ENCODE measurements around the gene GFOD2. TPM values are rescaled to one million over a fixed set of nuclear protein-coding genes. Genes with fewer than 3 reads are reported as not detected.

Gene GFOD2
- total RNA-seq, 4 donors from 2014 or later: 10.5 to 24.6 (median 17.2) TPM

- Histone ChIP-seq H3K4me3 (no peak overlapping the region), H3K36me3 (no peaks in the 10 kb centered on the region), H3K27me3 (no peaks in the 10 kb centered on the region), H3K9me3 (no peaks in the 10 kb centered on the region), H3K4me1 (no peaks in the 10 kb centered on the region), H3K27ac (no peak overlapping the region)
- DNase-seq (ENCODE audit: low spot score in 2 of 2): no peak
- TF ChIP-seq CTCF (IDR thresholded peaks at IDR 0.05) (no peak), POLR2A (IDR thresholded peaks at IDR 0.05) (no peak), EP300 (IDR thresholded peaks at IDR 0.05) (no peak)
- WGBS, 2 donors: 82 to 83% methylated on average over 2 of the region's 2 CpGs
These were observed 10.7 kb downstream of the GFOD2 start for GRCh38 chr16:67708368-67708771.

DNA sequence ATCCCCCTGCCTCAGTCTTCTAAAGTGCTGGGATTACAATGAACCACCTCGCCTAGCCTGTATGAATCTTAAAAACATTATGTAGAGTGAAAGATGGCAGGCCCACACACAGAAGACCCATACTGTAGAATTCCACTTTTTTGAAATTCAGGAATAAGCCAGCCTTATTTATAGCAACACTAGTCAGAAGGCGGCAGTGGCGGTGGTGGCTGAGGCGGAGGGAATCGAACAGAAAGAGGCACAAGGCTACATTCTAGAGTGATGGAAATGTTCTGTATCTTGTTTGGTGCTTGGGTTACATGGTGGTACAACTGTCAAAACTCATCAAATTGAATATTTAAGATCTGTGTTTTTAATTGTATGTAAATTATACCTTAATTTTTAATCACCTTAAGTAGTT, 11.3 kb downstream of the GFOD2 start:
- TF ChIP-seq POLR2A (IDR thresholded peaks at IDR 0.05): no peak
- TF ChIP-seq CTCF (IDR thresholded peaks at IDR 0.05): no peak
- no peak for TF ChIP-seq EP300 (IDR thresholded peaks at IDR 0.05)
- Histone ChIP-seq H3K9me3 (no peaks in the 10 kb centered on the region), H3K36me3 (no peaks in the 10 kb centered on the region), H3K4me3 (no peak overlapping the region), H3K27me3 (no peaks in the 10 kb centered on the region), H3K27ac (no peak overlapping the region), H3K4me1 (no peaks in the 10 kb centered on the region)
- no peak for DNase-seq (ENCODE audit: low spot score in 2 of 2)
- 91 to 96% methylated on average over 5 of the region's 5 CpGs for WGBS, 2 donors

DNA sequence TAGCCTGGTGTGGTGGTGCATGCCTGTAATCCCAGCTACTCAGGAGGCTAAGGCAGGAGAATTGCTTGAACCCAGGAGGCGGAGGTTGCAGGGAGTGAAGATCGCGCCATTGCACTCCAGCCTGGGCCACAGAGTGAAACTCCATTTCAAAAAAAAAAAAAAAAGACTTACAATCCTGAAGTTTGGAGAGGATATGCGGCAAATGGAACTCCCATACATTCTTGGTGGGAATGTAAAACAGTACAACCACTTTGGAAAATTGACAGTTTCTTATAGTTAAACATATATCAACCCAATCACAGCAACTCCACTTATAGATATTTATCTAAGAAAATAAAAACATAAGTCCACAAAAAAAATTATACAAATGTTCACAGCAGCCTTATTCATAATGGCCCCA, 11.9 kb downstream of the GFOD2 start:
- WGBS, 2 donors: 96 to 99% methylated on average over 4 of the region's 4 CpGs
- H3K9me3 ChIP-seq: no peaks in the 10 kb centered on the region
- no peaks in the 10 kb centered on the region for H3K27me3 ChIP-seq
- TF ChIP-seq CTCF (IDR thresholded peaks at IDR 0.05) (no peak), POLR2A (IDR thresholded peaks at IDR 0.05) (no peak), EP300 (IDR thresholded peaks at IDR 0.05) (no peak)
- H3K4me1 ChIP-seq: no peaks in the 10 kb centered on the region
- H3K36me3 ChIP-seq: no peaks in the 10 kb centered on the region
- H3K4me3 ChIP-seq: no peak overlapping the region
- H3K27ac ChIP-seq: no peak overlapping the region
- no peak for DNase-seq (ENCODE audit: low spot score in 2 of 2)

DNA sequence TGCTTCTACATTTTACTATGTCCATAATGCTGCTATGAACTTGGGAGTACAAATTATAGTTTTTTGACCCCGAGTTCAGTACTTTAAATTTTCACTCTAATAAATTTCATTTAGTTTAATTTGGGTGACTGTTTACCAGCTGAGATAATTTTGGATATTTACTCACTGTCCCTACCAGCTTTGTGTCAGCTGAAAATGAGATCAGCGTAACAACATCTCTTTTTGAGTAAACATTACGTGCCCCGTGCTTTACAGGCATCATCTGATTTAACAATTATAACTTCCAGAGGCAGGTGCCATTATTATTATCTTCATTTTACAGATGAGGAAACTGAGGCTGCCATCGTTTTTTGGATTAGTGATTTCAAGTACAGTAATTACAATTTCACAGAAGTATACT, 15.0 kb downstream of the GFOD2 start:
- Histone ChIP-seq H3K36me3 (peaks cover 0 to 5% (median 0%) of the 10 kb centered on the region in 3 donors), H3K27me3 (no peaks in the 10 kb centered on the region), H3K27ac (no peak overlapping the region), H3K9me3 (peaks cover 0 to 4% (median 0%) of the 10 kb centered on the region in 4 donors), H3K4me3 (no peak overlapping the region), H3K4me1 (no peaks in the 10 kb centered on the region)
- TF ChIP-seq CTCF (IDR thresholded peaks at IDR 0.05) (no peak), POLR2A (IDR thresholded peaks at IDR 0.05) (no peak), EP300 (IDR thresholded peaks at IDR 0.05) (no peak)
- DNase-seq (ENCODE audit: low spot score in 2 of 2): no peak
- 89 to 94% methylated on average over 5 of the region's 5 CpGs for WGBS, 2 donors

DNA sequence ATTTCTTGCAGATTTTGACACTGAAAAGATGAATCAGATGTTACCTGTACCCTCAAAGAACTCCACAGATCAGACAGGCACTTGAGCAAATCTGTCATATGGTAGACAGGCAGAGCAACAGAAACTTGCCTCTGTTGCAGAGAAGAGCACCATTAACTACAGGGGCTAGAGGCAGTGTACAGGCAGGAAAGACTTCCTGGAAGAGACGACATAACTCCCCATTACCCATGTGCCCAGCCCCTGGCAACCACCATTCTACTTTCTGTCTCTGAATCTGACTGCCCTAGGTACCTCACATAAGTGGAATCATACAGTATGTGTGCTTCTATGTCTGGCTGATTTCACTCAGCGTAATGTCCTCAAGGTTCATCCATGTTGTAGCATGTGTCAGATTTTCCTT, 15.5 kb downstream of the GFOD2 start:
- WGBS, 2 donors: 67 to 75% methylated on average over 2 of the region's 2 CpGs
- TF ChIP-seq POLR2A (IDR thresholded peaks at IDR 0.05) (no peak), EP300 (IDR thresholded peaks at IDR 0.05) (no peak), CTCF (IDR thresholded peaks at IDR 0.05) (no peak)

More for the DNA sequence above, 15.5 kb downstream of the GFOD2 start:
- DNase-seq (ENCODE audit: low spot score in 2 of 2): no peak
- Histone ChIP-seq H3K27me3 (no peaks in the 10 kb centered on the region), H3K4me1 (no peaks in the 10 kb centered on the region), H3K9me3 (peaks cover 0 to 5% (median 0%) of the 10 kb centered on the region in 4 donors), H3K4me3 (no peak overlapping the region), H3K27ac (no peak overlapping the region), H3K36me3 (peaks cover 0 to 5% (median 0%) of the 10 kb centered on the region in 3 donors)
